ENCODE results near the gene MFAP5. TPM values are rescaled to one million over a fixed set of nuclear protein-coding genes. Genes with fewer than 3 reads are reported as not detected.

MFAP5 gene
- total and polyA plus RNA-seq, 2 donors (not counting 3 experiments of a cell fraction or from before 2014, with no cell fraction given), result 0.39 TPM; not detected in 1

DNA sequence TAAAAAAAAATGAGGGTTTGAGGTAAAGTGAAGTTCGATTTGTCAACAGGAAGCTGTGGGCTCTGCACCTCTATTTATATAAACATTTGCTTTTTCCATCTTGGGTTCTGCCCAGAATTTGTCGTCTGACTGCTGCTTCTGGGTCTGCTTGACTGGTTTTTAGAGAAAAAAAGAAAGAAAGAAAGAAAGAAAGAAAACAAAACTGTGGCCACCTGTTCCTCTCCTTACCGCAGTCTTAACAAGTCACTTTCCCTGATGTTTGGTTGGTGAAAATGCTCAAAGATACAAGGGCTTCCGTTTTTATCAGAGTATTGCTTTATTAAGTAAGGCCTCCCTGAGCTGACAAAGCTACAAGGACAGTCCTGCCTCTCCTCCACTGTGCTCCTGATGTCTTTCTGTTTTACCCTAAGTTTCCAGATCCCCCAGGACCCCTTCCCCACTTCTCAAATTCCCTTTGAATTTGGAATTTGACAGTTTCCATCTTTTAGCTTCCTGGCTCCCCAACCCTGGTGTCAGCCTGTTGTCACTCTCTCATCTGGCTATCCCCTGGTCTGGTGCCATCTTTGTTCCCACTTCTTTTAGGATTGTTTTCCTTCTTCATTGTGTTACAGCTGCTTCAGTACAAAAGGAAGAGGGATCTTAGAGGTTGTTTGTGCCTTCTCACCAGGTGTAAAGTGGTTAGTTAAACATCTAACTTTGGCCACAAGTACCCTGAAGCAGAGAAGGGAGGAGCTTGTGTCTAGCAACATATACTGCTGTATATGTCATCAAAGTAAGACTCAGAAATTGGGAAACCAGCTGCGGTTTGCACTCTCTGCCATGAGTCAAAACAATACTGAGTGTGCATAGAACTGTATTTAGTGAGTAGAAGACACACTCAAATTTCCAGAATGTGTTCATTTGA lies 18.0 kb downstream of the MFAP5 start:
- H3K4me1 ChIP-seq (ENCODE audit: control insufficient read depth, extremely low read depth, insufficient read depth, low read length), result no peaks in the 10 kb centered on the region
- TF ChIP-seq, protein P1, sequence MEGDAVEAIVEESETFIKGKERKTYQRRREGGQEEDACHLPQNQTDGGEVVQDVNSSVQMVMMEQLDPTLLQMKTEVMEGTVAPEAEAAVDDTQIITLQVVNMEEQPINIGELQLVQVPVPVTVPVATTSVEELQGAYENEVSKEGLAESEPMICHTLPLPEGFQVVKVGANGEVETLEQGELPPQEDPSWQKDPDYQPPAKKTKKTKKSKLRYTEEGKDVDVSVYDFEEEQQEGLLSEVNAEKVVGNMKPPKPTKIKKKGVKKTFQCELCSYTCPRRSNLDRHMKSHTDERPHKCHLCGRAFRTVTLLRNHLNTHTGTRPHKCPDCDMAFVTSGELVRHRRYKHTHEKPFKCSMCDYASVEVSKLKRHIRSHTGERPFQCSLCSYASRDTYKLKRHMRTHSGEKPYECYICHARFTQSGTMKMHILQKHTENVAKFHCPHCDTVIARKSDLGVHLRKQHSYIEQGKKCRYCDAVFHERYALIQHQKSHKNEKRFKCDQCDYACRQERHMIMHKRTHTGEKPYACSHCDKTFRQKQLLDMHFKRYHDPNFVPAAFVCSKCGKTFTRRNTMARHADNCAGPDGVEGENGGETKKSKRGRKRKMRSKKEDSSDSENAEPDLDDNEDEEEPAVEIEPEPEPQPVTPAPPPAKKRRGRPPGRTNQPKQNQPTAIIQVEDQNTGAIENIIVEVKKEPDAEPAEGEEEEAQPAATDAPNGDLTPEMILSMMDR (IDR thresholded peaks at IDR 0.05; ENCODE audit: extremely low read depth in 1 of 2, insufficient read depth in 1 of 2, low read depth in 1 of 2, low read length in 2 of 2), result no peak
- no peak for TF ChIP-seq MYC (IDR thresholded peaks at IDR 0.05; ENCODE audit: low read depth, low read length)
- no peak for TF ChIP-seq JUN (IDR thresholded peaks at IDR 0.05; ENCODE audit: borderline replicate concordance, insufficient read depth, insufficient read length, low read depth)
- TF ChIP-seq POLR2A (IDR thresholded peaks at IDR 0.05; ENCODE audit: low read depth, low read length), result no peak
- TF ChIP-seq POLR2AphosphoS5 (IDR thresholded peaks at IDR 0.05; ENCODE audit: insufficient read depth, low read depth, low read length), result no peak
- TF ChIP-seq, protein P2, sequence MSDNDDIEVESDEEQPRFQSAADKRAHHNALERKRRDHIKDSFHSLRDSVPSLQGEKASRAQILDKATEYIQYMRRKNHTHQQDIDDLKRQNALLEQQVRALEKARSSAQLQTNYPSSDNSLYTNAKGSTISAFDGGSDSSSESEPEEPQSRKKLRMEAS (IDR thresholded peaks at IDR 0.05; ENCODE audit: insufficient read depth, insufficient read length), result no peak
- TF ChIP-seq FOS (IDR thresholded peaks at IDR 0.05; ENCODE audit: borderline replicate concordance, insufficient read depth, low read length), result no peak
- no peak for TF ChIP-seq EZH2 (IDR thresholded peaks at IDR 0.05; ENCODE audit: borderline replicate concordance, low read depth, low read length, severe bottlenecking)
- TF ChIP-seq GATA2 (IDR thresholded peaks at IDR 0.05; ENCODE audit: insufficient read depth, insufficient read length, low read depth, low read length), result no peak
- no peaks in the 10 kb centered on the region for H3K9me3 ChIP-seq (replicated peaks; ENCODE audit: control insufficient read depth, insufficient read depth, low read length)
- H3K36me3 ChIP-seq (ENCODE audit: control insufficient read depth in 2 of 2, extremely low read depth in 1 of 2, insufficient read depth in 2 of 2, low read length in 2 of 2), result no peaks in the 10 kb centered on the region
- intact Hi-C loops (cut with micrococcal nuclease), result no loop called here
- H3K9me1 ChIP-seq (replicated peaks; ENCODE audit: control insufficient read depth, extremely low read depth, insufficient read depth, low read length), result no peaks in the 10 kb centered on the region
- DNase-seq (ENCODE audit: low read depth, low spot score) (no peak), FAIRE-seq (no peak)
- H3K9ac ChIP-seq (replicated peaks; ENCODE audit: extremely low read depth, insufficient read depth, low read length), result no peak overlapping the region
- ChIA-PET POLR2A (no interaction called here), CTCF (interaction anchor here (1.0 to 2.1 kb wide), 3 partner anchors 13 to 246 kb away, joined by 3 to 14 read pairs (median 10); no protein-coding TSS in a partner anchor)
- no peak overlapping the region for H3K4me2 ChIP-seq (ENCODE audit: insufficient read depth, low read length)
- dilution Hi-C loops (cut with MboI; ENCODE audit: extremely low pct_ligation_motif_present, low sequenced_read_pairs), result no loop called here
- no peak overlapping the region for H2AFZ ChIP-seq (ENCODE audit: low read depth, low read length)
- no TSS peak for BruUV-seq (replicated peaks)
- H3K27ac ChIP-seq (ENCODE audit: insufficient read depth, low read depth, low read length), result no peak overlapping the region
- no peak overlapping the region for H3K4me3 ChIP-seq (replicated peaks in 1 of 3; ENCODE audit: insufficient read depth in 1 of 3, low read depth in 1 of 3, low read length in 3 of 3)
- no peaks in the 10 kb centered on the region for H4K20me1 ChIP-seq (replicated peaks; ENCODE audit: control insufficient read depth, extremely low read depth, insufficient read depth, low read length)
- peaks cover 0 to 8% of the 10 kb centered on the region in 2 experiments for H3K27me3 ChIP-seq (ENCODE audit: control insufficient read depth in 2 of 2, insufficient read depth in 2 of 2, low read length in 2 of 2)
- H3K79me2 ChIP-seq (ENCODE audit: control insufficient read depth, insufficient read depth, low read length), result no peaks in the 10 kb centered on the region

All from endothelial cell of umbilical vein (primary cell).